Mucosa of rectum (tissue), 2 donors: ENCODE data around the gene ALDH18A1.

ENCODE experiments used
- H3K27ac ChIP-seq, 2 donors: one replicate each; pipeline ENCODE4 v1.7.0; 2013; ENCODE audit warnings: inconsistent platforms in 2 of 2, low read depth in 2 of 2, low read length in 2 of 2
- H3K27me3 ChIP-seq, 2 donors: one replicate each; pipeline ENCODE4 v1.7.0; 2013; ENCODE audit warnings: low read length in 2 of 2; ENCODE audit not compliant: control insufficient read depth in 2 of 2, insufficient read depth in 2 of 2
- H3K36me3 ChIP-seq, 2 donors: one replicate each; pipeline ENCODE4 v1.7.0; 2013; ENCODE audit warnings: low read length in 2 of 2; ENCODE audit not compliant: control insufficient read depth in 2 of 2, insufficient read depth in 2 of 2
- H3K4me1 ChIP-seq, 2 donors: one replicate each; pipeline ENCODE4 v1.7.0; 2013; ENCODE audit warnings: low read length in 2 of 2, mild to moderate bottlenecking in 1 of 2; ENCODE audit not compliant: control insufficient read depth in 2 of 2, insufficient read depth in 2 of 2
- H3K4me3 ChIP-seq, 2 donors: one replicate each; pipeline ENCODE4 v1.7.0; 2013; ENCODE audit warnings: low read length in 2 of 2
- H3K9ac ChIP-seq, 2 donors: one replicate each; pipeline ENCODE4 v1.7.0; 2013; ENCODE audit warnings: low read length in 2 of 2, low read depth in 1 of 2, mild to moderate bottlenecking in 1 of 2
- H3K9me3 ChIP-seq, 2 donors: one replicate each; pipeline ENCODE4 v1.7.0; 2013; ENCODE audit warnings: low read length in 2 of 2; ENCODE audit not compliant: control insufficient read depth in 2 of 2
- donor health status: healthy.
- donor health status: Normal muscosa, but diverticular disease.

The ALDH18A1 gene

GRCh38 chr10:95560278-95561176, 96.0 kb downstream of the ALDH18A1 start:
- H3K9ac ChIP-seq: peak overlapping the region; percentile 75 to 83
- peak overlapping the region; percentile 79 to 89 for H3K4me3 ChIP-seq
- no peaks in the 10 kb centered on the region for H3K36me3 ChIP-seq
- H3K4me1 ChIP-seq: peaks cover 22 to 32% of the 10 kb centered on the region in 2 donors
- no peaks in the 10 kb centered on the region for H3K9me3 ChIP-seq
- no peaks in the 10 kb centered on the region for H3K27me3 ChIP-seq
- H3K27ac ChIP-seq: peak overlapping the region; percentile 80 to 85

- H3K4me1 ChIP-seq: peaks cover 22 to 32% of the 10 kb centered on the region in 2 donors
- peak overlapping the region; percentile 56 to 85 for H3K27ac ChIP-seq
- H3K9me3 ChIP-seq: no peaks in the 10 kb centered on the region
- H3K9ac ChIP-seq: peak overlapping the region; percentile 75 to 83
- no peaks in the 10 kb centered on the region for H3K27me3 ChIP-seq
- no peaks in the 10 kb centered on the region for H3K36me3 ChIP-seq
- peak overlapping the region; percentile 79 to 89 for H3K4me3 ChIP-seq
Observed at GRCh38 chr10:95559896-95560277, 96.6 kb downstream of the ALDH18A1 start.

- H3K9ac ChIP-seq: peak overlapping the region; percentile 32 to 45
- no peaks in the 10 kb centered on the region for H3K27me3 ChIP-seq
- no peaks in the 10 kb centered on the region for H3K9me3 ChIP-seq
- peaks cover 22 to 32% of the 10 kb centered on the region in 2 donors for H3K4me1 ChIP-seq
- peak overlapping the region; percentile 13 to 53 for H3K4me3 ChIP-seq
- H3K36me3 ChIP-seq: no peaks in the 10 kb centered on the region
- H3K27ac ChIP-seq: peak overlapping the region; percentile 43 to 56
Observed at GRCh38 chr10:95559471-95559870, 97.0 kb downstream of the ALDH18A1 start.

GRCh38 chr10:95558593-95559320, 97.8 kb downstream of the ALDH18A1 start:
- Histone ChIP-seq H3K9ac (peak overlapping the region; percentile 32 to 45), H3K4me1 (peaks cover 22 to 32% of the 10 kb centered on the region in 2 donors), H3K27ac (peak overlapping the region; percentile 43 to 56), H3K27me3 (no peaks in the 10 kb centered on the region), H3K36me3 (no peaks in the 10 kb centered on the region), H3K4me3 (peak overlapping the region; percentile 3 to 53), H3K9me3 (no peaks in the 10 kb centered on the region)

- no peaks in the 10 kb centered on the region for H3K9me3 ChIP-seq
- H3K4me3 ChIP-seq: no peak overlapping the region
- no peak overlapping the region for H3K27ac ChIP-seq
- peaks cover 16 to 26% of the 10 kb centered on the region in 2 donors for H3K4me1 ChIP-seq
- no peaks in the 10 kb centered on the region for H3K36me3 ChIP-seq
- no peak overlapping the region for H3K9ac ChIP-seq
- H3K27me3 ChIP-seq: no peaks in the 10 kb centered on the region
Observed at GRCh38 chr10:95556994-95557767, 99.3 kb downstream of the ALDH18A1 start.
